Ishikawa (cell line): Measurements from ENCODE around the gene CEBPG.

Source experiments
- EP300 ChIP-seq: IDR thresholded peaks from 2 replicates; pipeline ENCODE4 v1.6.1; 2012; ENCODE audit warnings: borderline replicate concordance
- FOXM1 ChIP-seq: IDR thresholded peaks from 2 replicates; pipeline ENCODE4 v1.6.1; 2012; ENCODE audit warnings: low read depth, borderline replicate concordance
- MAX ChIP-seq: IDR thresholded peaks from 2 replicates; pipeline ENCODE4 v1.6.1; 2012
- TAF1 ChIP-seq: IDR thresholded peaks from 2 replicates; pipeline ENCODE4 v1.6.1; 2012; ENCODE audit warnings: low read depth, mild to moderate bottlenecking
- TCF12 ChIP-seq: IDR thresholded peaks from 2 replicates; pipeline ENCODE4 v1.6.1; 2012; ENCODE audit warnings: low read depth

DNA sequence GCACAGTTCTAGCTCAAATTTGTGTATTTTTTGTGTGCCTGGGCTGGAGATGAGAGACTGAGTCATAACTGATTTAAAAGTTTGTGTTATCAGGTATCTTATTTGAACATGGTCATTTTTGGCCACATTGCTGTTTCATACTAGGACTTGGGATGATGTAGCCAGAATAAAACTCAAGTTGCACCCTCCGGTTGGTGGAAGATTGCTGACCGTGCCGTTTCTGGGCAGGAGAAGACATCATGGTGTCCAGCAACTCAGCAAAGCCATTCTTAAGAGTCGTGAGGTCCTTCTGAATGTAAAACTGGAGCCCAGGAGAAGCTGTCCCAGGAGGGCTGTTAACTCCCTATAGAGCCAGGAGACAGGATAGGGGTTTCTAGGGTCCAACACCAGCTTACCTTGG, 7.6 kb downstream of the CEBPG start:
- TF ChIP-seq EP300 (no peak), TCF12 (no peak), TAF1 (no peak), FOXM1 (no peak), MAX (no peak)
